Right hindlimb (tissue), 1 donor: Measurements from ENCODE around the gene ADD2.
A peak's percentile ranks its signal among the peaks of the same experiment; 100 is the strongest.

Source experiments
- DNase-seq: peaks from one replicate; pipeline ENCODE4 v3.0.0-alpha.2; 2018

Gene ADD2

DNA sequence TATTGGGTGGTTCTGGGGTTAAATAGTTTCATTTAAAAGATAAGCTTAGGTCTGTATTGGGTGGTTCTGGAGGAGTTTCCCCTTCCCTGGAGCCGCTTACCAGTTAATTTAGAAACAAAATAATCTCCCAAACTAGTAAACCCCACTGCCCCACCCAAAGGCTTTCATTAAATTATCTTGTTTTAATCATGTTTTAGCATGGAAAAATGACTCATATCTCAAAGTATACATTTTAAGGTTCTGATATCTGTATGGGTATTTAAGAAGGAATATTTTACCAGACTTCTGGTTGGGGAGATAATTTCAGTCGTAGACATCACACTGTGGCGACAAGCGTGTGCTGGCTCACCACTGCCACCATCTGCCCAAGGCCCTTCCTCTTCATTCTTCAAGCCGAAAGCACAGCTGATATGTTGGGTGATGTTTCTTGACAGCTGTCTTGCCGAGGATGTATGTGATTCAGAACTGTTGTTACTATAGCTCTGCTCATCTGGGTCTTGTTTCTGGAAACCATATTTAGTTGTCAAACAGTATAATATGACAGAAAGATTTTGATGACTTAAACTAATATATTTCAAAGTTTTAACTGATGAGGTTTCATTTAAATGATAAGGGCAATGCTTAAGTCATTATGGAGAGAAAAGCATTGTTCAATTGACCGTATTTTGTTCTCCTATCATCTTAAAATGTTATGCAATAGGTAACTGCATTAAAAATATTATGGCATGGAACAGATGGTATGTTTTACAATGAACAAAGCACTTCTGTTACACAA, 17.3 kb upstream of the ADD2 start:
- peak; percentile 51 for DNase-seq

DNA sequence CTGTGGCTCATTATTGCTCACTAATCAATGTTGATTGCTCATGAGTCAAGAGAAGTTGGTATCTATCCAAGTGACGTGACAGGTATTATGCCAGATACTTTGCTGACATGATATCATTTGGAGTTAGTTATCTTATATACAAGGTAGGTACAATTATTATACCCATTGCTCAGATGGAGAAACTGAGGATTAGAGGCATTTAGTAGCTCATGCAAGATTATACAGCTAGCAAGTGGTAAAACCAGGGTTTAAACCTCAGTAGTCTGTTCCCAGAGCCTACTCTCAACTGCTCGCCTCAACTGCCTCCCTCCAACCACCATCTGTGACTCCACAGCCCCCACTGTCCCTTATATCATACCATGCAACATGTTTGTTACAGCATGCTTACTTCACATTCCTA, 16.3 kb upstream of the ADD2 start:
- no peak for DNase-seq

DNA sequence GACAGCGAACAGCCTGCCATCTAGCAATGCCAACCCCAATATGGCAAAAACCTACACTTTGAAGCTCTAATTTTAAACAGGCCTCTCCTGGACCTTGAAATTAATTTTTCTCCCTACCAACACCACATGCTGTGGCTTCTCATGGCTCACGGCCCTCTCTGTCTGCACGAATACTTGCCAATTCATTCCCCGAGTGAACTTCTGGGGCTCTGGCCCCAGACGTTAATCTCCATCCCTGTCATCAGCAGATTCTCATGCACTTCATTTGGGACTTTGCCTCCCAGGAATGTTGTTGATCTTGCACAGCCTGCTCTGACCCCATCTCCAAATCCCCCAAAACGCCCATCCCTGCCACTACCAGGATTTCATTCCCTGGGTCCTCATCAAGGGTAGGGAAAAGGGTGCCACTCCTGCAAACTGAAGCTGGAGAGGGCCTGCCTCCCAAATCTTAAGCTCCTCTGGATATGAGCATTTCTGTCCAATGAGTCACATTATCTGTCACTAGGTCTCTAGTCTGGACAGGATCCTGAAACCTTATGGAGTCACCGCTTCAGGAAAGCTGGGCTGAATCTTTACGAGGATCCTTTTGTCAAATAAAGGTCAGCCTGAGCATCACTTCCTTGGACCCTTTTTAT, 12.0 kb upstream of the ADD2 start:
- DNase-seq, result peak; percentile 31

DNA sequence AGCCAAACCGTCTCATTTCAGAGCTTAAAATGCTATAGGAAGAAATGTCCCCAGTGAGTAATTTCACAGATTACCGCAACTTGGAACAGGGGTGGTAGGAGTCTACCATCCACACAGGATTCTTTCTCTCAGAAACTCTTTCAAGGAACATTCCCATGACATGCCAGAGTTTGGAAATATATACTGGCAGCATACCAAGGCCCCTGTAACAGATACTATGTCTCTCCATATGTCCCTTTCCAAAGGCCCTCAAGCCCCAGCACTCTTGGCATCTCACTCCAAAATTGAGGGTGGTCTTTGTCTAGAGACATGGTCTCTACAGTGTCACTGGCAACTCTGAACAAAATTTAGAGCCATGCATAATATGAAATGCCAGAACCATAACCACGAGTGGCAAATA, 11.5 kb upstream of the ADD2 start:
- DNase-seq, result no peak

DNA sequence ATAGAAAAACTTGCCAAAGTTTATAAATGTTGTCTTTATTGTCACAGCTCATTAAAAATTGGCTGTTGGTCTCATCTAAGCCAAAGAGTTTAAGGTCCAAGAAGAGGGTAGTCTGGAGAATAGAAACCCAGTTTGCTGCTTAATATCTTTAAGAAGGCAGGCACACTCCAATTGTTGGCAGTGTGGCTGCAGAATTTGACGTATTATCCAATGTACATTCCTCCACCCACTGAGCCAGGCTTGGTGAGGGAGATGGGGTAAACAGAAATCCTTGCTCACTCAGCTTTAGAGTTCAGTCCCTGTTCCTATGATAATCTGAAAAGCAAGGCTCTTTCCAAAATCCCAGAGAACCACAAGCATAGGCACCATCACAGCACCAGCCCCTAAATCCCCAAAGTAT, 10.7 kb upstream of the ADD2 start:
- DNase-seq, result no peak

DNA sequence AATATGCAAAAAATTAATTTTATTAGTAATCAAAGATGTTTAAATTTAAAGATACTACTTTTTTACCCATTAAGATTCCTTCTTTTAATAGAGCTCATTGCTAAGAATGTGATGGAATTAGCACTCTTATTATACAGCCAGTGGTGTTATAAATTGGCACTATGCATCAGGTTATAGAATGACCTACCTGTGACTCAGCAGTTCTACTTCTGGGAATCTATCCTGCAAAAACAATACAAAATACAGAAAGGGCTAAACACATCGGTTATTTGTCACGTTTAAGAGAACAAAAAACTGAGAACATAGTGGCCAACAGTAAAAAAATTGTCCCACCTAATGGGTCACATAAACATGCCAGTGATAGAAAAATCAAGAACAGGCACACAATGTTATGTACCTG, 9.4 kb upstream of the ADD2 start:
- DNase-seq, result no peak

DNA sequence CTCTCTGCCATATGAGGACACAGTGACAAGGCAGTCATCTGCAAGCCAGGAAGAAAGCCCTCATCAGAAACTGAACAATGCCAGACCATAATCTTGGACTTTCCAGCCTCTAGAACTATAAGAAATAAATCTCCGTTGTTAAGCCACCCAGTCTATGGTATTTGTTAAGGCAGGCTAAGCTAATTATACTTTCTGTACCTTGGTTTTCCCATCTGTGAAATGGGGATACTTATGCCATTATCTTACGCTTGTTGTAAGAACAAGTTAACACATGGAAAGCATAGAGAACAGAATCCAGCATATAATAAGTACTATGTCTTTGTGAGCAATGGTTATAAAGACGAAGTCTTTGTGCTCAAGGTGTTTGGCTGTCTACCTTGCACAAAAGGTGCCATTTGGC, 8.3 kb upstream of the ADD2 start:
- DNase-seq, result no peak

DNA sequence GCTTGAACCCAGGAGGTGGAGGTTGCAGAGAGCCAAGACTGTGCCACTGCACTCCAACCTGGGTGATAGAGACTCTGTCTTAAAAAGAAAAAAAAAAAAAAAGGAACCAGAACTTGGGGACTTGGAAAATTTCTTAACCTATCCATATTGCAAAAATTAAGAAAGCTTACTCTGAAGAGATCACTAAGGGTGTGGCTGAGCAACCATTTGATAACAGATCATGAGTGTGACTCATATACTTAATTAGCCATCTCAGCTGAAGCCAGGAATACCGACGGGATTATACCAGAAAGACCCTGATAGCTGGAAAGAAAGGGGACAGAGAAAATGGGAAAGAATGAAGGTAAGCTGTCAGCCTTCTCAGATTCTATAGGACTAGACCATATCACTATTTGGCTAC, 7.1 kb upstream of the ADD2 start:
- DNase-seq, result no peak

DNA sequence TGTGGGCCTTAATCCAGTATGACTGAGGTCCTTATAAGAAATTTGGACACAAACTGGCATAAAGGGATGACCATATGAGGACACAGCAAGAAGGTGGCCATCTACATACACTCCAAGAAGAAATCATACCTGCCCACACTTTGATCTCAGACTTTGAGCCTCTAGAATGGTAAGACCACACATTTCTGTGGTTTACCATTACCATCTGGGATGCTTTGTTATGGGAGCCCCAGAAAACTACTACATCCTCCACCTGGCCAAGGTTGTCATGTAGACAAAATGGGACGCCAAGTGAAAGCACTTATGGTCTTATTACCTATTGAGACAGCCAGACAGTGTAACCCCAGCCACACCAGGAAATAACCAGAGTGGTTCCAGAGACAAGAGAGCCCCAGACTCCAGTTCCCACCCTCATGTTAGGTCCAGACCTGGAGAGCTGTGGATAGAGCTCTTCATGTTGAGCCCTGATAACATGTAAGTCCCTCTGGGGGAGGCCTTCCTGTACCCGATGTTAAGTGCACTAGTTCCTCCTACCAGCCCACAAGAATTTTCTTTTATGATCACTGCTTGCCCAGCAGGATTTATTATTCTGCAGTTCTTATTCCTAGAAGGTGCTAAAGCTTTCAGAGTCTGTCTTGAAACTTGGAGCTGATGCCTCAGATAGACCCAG, 4.6 kb upstream of the ADD2 start:
- no peak for DNase-seq

DNA sequence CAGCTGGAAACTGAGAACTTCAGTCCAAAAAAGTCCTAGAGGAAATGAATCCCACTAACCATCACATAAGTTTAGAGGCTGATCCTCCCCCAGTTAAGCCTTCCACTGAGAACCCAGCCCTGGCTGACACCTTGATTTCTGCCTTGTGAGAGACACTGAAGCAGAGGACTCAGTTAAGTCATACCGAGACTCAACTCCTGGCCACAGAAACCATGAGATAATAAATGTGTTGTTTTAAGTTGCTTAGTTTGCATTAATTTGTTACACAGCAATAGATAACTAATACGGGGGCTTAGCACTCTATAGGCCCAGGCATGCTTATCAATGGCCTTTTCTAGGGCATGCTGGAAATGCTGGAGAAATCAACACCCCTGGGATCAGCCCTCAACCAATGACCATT, 3.4 kb upstream of the ADD2 start:
- DNase-seq, result no peak

DNA sequence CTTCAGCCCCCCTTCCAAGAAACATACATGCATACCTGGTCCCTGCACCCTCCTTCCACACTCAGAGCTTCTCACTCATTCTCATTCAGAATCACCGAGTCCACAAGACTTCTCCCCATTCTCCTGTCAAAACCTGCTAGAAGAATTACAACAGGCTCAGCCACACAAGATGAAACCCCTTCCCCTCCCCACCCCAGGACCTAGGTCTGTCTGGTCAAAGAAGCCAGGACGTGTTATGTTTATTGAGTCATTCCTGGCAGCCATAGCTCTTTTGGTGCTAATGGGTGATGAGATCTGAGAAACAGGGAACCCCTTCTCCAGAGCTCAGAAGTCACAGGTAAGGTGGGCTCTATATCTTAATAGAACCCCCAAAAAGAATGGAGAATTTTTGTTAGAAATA, 1.4 kb upstream of the ADD2 start:
- DNase-seq, result no peak

DNA sequence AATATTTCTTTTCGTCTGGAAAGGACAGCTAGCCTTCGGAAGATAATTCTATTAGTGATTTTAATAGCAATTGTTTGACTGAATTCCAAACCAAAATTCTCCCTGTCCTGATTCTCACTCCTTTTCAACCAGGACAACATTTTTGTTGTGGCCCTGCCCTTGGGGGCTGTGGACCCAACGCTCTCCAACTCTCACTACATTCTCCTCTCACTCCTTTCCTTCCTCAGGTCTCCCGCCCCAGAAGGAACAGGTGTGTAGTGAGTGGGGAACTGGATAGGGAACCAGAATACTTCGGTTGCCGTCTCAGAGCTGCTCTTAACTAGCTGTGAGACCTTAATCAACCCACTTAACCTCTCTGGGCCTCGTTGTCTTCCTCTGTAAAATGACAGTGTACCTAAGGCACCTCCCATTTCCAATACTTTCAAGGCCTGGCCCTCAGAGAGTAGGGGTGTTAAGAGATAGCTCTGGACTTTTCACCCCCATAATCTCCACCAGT, 638 bp upstream of the ADD2 start:
- DNase-seq, result no peak

DNA sequence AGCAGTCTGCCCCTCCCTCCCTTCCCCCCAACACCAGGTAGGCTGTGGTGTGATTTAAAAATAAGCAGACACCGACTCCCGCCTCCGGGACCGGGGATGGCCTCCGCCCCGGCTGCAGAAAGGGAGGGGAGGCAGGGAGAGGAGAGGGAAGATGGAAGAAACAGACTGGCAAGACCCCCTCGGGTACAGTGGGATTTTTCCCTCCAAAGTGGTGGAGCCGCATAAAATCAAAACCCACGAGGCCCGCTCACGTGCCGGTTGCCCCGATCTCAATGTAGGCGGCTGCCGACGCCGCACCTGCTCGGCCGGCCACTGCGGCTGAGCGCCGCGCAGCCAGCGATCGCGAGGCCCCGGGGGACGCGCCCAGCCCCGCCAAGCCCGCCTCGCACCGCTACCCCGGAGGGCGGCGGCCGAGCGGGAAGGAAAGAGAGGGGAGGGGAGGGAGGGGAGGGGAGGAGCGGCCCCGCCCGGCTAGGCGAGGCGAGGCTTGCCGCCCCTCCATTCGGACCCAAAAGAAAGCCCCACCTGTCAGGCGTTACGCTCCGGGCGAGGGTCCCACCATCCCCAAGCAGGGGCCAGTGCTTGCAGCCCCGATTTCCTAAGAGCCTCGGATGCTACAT, 811 bp downstream of the ADD2 start:
- DNase-seq, result no peak

DNA sequence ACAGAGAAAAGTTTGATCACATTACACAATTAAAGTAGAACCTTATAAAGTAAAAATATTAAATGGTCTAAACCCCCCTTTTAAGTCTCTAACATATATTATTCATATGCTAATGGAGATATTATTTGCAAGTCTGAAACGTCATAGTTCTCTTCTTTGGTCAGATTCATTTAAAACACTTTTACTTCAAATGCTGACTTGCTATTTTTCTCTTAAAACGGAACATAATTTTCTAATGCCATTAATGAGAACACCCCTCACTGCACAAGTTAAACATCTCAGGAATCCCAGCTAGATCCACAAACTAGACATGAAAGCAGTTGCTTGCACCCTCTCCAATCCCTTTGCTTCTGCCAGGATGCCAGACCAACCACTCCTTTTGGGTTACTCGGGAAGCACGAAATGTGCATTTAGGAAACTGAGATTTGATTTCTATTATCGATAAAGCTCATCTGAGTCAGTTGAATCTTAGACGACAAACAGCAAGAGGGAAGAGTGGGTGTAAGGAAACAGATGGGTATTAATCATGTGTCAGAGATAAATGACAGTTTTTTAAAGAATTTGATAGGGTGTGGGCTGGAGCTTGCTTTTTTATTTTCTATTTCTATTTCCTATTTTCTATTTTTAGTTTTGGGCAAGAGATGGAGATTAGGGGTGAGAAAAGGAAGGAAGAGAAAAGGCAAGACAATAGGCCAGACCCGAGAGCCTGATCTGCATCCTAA, 1.5 kb downstream of the ADD2 start:
- no peak for DNase-seq

DNA sequence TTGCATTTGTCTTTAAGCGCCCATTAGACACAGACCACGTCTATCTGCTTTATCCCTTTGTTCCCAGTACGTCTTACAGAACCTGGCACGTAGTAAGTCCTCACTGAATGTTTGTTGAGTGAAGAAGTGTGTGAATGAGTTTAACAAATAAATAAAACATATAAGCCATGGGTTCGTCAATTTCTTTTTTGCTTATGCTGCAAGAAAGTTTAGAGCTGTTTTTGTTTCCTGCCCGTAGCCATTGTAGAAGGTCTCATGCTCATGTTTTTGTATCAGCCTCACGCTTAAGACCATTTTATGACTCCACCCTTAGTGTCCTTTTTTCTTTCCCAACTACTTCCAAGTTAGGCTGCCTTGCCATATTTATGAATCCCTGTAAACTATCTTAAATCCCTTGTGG, 2.5 kb downstream of the ADD2 start:
- no peak for DNase-seq

DNA sequence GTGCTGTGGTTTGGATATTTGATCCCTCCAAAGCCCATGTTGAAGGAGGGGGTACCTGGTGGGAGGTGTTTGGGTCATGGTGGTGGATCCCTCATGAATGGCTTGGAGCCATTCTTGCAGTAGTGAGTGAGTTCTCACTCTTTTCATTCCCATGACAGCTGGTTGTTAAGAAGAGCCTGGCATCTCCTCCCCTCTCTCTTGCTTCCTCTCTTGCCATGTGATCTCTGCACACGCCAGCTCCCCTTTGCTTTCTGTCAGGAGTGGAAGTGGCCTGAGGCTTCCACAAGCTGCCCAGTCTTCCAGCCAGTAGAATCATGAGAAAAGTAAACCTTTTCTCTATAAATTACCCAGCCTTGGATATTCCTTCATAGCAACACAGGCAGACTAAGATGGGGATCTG, 8.6 kb downstream of the ADD2 start:
- no peak for DNase-seq

DNA sequence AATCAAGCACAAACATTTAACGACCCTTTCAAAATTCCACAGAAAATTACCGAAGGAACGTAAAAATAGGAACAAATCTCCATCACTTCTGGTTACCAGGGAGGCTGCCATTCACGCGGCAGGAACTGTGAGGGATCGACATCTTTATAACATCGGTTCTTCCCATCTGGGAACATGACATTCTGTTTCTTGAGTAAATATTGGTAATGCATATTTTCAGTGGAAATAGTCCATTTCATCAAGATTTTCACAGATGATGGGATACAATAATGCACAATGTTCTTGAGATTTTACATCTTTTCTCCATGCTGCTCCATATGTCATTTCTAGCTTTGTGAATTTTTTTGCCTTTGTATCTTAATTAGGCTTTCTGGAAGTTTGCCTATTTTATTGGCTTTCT, 10.0 kb downstream of the ADD2 start:
- DNase-seq, result no peak

DNA sequence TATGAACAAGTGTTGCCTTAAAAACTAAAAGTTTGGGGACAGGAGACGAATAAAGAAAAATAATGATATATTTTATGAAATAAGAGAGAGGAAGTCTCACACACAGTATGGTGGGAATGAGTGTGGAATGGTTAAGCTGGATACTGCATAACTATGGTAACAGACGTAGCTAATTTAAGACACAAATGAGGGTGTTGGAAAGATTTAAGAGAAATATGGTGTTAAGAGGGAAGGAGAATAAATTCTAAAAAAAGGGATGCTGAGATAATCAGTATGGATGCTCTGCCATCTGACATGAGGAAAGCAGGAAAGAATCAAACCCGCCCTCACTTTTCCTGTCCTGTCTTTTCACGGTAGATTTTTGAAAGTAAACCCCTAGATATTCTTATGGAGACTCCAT, 10.6 kb downstream of the ADD2 start:
- no peak for DNase-seq

DNA sequence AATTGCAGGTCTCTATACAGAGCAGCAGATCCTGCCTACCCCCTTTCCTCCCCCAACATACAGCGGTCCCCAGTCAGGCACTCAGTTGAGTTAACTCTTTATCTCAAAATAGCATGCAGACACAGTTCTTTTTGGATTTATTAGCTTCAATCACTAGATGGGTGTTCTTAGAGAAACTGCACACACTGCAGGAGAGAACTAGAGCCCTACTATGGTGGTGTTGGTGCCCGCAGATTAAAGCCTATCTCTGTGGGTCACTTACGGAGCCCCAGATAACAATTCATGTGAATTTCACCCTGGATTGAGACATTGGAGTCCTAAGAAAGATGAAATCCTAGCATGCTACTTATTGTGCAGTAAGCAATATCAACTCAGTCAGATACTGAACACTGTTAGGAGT, 11.9 kb downstream of the ADD2 start:
- DNase-seq, result no peak

DNA sequence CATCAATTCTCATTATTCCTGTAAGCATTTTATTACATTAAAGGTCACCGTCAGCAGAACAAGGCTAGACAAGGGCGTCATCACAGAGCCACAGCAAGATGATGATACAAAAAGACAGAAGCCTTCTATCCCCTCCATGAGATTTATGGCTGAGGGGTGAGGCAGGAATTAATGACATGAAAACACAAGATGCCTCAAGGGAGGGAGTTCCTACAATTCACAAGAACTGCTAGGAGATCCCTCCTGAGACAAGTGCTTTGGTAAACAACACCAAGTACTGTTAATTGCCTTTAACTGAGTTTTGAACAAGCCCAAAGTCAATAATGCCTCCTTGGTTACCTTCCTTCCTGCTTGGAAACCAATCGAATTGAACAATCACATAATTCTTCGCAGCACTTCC, 14.1 kb downstream of the ADD2 start:
- DNase-seq, result no peak

DNA sequence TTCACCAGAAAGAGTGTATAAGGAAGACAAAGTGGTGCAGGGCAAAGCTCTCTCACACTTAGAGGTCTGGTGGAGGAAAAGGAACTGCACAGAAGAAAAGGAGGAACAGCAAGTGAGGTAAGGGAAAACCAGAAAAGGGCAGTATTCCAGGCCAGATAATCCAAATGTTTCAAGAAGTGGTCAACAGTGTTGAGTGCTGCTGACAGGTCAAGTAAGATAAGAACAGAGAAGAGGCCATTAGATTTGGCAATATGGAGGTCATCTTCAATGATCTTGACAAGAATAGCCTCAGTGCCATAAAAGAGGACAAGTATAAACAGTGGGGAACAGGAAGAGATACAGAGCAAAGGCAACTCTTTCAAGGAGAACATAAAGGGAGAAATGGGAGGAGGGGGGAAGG, 15.0 kb downstream of the ADD2 start:
- DNase-seq, result no peak

DNA sequence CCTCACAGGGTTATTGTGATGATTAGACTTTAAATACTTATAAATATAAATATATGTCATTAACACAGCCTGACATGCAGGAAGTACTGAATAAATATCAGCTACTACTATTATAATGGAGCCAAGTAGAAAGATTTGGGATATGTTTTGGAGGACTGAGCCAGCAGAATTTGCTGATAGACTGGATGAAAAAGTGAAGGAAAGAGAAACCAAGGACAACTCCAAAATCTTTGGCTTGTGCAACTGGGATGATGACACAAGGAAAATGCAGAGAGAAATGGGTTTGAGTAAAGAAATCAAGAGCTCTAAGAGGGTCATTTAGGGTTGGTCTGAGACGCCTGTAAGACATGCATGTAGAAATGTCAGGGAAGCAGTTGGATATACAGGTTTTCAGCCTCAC, 15.6 kb downstream of the ADD2 start:
- no peak for DNase-seq

DNA sequence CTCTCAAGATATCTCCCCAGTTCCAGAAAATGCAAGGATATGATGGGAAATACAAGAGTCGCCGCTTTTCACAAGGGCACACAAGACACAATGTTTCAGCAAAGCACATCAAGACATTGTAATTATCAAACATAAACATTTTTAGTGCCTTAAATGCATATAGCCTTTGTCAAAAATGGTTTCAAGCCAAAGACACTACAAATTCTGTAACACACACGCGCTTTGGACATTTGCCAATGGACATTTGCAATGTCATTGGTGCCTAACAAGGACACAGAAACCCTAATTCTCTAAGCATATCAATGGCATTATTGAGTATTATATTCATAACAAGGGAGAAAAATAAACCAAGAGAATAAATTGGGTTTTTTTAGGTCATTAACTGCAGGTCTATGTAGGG, 16.1 kb downstream of the ADD2 start:
- DNase-seq, result no peak
